HG02943 (cell line): ENCODE measurements around the gene VTA1.

Experiments
- ATAC-seq: cut with Tn5 transposase; IDR thresholded peaks from one replicate; pipeline ENCODE4 v1.9.1; 2021; ENCODE audit warnings: mild to moderate bottlenecking, low read depth, moderate library complexity; ENCODE audit not compliant: unreplicated experiment

VTA1 gene

DNA sequence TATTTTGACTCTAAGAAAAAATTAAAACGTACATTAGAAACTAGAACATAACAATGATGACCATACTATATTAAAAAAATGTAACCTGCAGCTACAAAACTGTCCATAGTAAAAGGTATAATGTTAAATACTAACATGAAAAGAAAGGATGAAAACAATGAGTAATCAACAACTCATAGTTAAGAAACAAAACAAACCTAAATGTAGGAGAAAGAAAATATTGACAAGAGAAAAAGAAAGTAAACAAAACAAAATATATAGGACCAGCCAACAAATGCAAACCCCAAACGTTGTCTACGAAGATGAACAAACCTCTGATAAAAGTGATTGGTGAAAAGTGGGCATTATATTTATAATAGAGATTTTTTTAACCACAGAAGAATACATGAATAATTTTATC is 113.7 kb downstream of the VTA1 start:
- no peak for ATAC-seq

DNA sequence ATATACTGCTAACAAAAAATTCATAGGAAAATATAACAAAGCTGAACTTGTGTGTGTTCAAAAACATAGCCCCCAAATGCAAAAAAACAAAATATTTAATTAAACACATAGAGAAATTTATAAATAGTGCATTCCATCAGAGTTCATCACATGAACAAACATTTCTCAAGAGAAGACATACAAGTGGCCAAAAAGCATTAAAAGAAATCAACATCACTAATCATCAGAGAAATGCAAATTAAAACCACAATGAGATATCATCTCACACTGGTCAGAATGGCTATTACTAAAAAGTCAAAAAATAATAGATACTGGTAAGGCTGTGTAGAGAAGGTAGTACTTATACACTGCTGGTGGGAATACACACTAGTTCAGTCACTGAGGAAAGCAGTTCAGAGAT is 115.2 kb downstream of the VTA1 start:
- ATAC-seq: no peak

GRCh38 chr6:142265476-142265875 is 118.4 kb downstream of the VTA1 start:
- ATAC-seq: no peak

DNA sequence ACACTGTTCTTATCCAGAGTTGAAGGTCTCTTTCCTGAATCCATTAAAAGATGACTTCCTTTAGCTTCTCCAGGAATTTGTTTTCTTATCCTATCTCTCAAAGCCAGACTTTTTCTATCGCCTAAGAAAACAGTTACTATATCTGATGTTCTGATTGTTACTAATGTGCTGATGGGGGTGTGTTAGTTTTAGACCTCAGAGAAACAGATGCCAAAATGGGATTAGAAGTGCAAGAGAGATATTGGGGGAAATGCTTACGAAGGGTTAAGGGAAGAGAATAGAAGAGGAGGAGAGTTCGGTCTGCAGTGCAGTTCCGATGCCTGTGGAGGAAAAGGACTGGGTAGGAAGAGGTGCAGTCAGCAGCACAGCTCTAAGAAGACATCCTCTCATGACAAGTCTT is 119.0 kb downstream of the VTA1 start:
- ATAC-seq: no peak

- no peak for ATAC-seq
Measured at GRCh38 chr6:142271476-142271875, 124.4 kb downstream of the VTA1 start.
